PC-9 (cell line): ENCODE results near the gene SPPL2B.

Experiments
- CTCF ChIP-seq: fragments of 200-600 bp; sonication (generic); conservative IDR thresholded peaks from 2 replicates; pipeline ENCODE4 v1.6.1; 2017; ENCODE audit warnings: mixed run types, antibody characterized with exemption, mild to moderate bottlenecking, moderate library complexity
- EZH2 ChIP-seq: fragments of 200-600 bp; sonication (generic); IDR thresholded peaks from 2 replicates; pipeline ENCODE4 v1.8.0; 2017; ENCODE audit warnings: antibody characterized with exemption, low read depth

- TF ChIP-seq CTCF (no peak), EZH2 (no peak)
These were observed 23.6 kb downstream of the SPPL2B start for GRCh38 chr19:2352121-2352520.
